Activated CD8-positive, alpha-beta memory T cell treated with anti-CD3 and anti-CD28 coated beads for 48 hours (primary cell): ENCODE measurements around the gene TOR1AIP1.
"Not testable (repeated sequence)": the region's sequence is repeated elsewhere in the genome, so short reads cannot be mapped to it uniquely, and the experiment has no call there.

Experiments used
- DNase-seq, 3 experiments: peaks; one replicate each; pipeline ENCODE4 v3.0.0-alpha.2; 2020; ENCODE audit warnings: low read depth in 2 of 3, low spot score in 2 of 3

The TOR1AIP1 gene

GRCh38 chr1:179937668-179938254, 55.7 kb downstream of the TOR1AIP1 start:
- DNase-seq: no peak

GRCh38 chr1:179938752-179939151, 56.7 kb downstream of the TOR1AIP1 start:
- DNase-seq: no peak

GRCh38 chr1:179939941-179940340, 57.9 kb downstream of the TOR1AIP1 start:
- DNase-seq: no peak

- no peak for DNase-seq
Observed at GRCh38 chr1:179941454-179941853, 59.4 kb downstream of the TOR1AIP1 start.

GRCh38 chr1:179950651-179951050, 68.6 kb downstream of the TOR1AIP1 start:
- DNase-seq: no peak

- DNase-seq: no peak
Observed at GRCh38 chr1:179951383-179952144, 69.5 kb downstream of the TOR1AIP1 start.

- DNase-seq: no peak
Observed at GRCh38 chr1:179952186-179952585, 70.1 kb downstream of the TOR1AIP1 start.

GRCh38 chr1:179953974-179954492, 71.9 kb downstream of the TOR1AIP1 start:
- peak; percentile 4 to 13 (median 12) for DNase-seq

- peak; percentile 84 to 90 (median 90) for DNase-seq
Observed at GRCh38 chr1:179954493-179955286, 72.6 kb downstream of the TOR1AIP1 start, which contains the start of gene CEP350. Gene CEP350 (plus strand): TSS chr1:179954810. CDS start chr1:179986182, 31,372 bp downstream.

GRCh38 chr1:179955287-179955680, 73.2 kb downstream of the TOR1AIP1 start:
- peak in 1 of 3 experiments; percentile 27 for DNase-seq

GRCh38 chr1:179955731-179956130, 73.6 kb downstream of the TOR1AIP1 start:
- no peak for DNase-seq

GRCh38 chr1:179958359-179958758, 76.3 kb downstream of the TOR1AIP1 start:
- no peak for DNase-seq

- DNase-seq: not testable (repeated sequence)
Observed at GRCh38 chr1:179962168-179962567, 80.1 kb downstream of the TOR1AIP1 start.

GRCh38 chr1:179966551-179966950, 84.5 kb downstream of the TOR1AIP1 start:
- DNase-seq: no peak

GRCh38 chr1:179968284-179968993, 86.4 kb downstream of the TOR1AIP1 start:
- no peak for DNase-seq

- no peak for DNase-seq
Observed at GRCh38 chr1:179968994-179969919, 87.2 kb downstream of the TOR1AIP1 start.
